KG1 (cell line): Measurements from ENCODE around the gene MATN1.
"Not testable (repeated sequence)": the region's sequence is repeated elsewhere in the genome, so short reads cannot be mapped to it uniquely, and the experiment has no call there.

ENCODE experiments used
- DNase-seq: peaks from one replicate; lab custom pipeline; 2025; lab: John Stamatoyannopoulos, UW

The MATN1 gene

GRCh38 chr1:30723331-30723755 lies at the start of gene MATN1:
MATN1 (minus strand) TSS chr1:30723585; CDS start chr1:30723551, 34 bp downstream.
- DNase-seq: no peak

GRCh38 chr1:30771005-30771404 lies 47.6 kb upstream of the MATN1 start:
- DNase-seq: no peak

- DNase-seq: no peak
These were observed 46.8 kb upstream of the MATN1 start for GRCh38 chr1:30770150-30770549.

GRCh38 chr1:30768830-30769718 lies 45.7 kb upstream of the MATN1 start:
- no peak for DNase-seq

- no peak for DNase-seq
These were observed 44.9 kb upstream of the MATN1 start for GRCh38 chr1:30768159-30768829.

GRCh38 chr1:30766948-30767347 lies 43.6 kb upstream of the MATN1 start:
- DNase-seq: not testable (repeated sequence)

- no peak for DNase-seq
These were observed 42.4 kb upstream of the MATN1 start for GRCh38 chr1:30765556-30766434.

- no peak for DNase-seq
These were observed 41.7 kb upstream of the MATN1 start for GRCh38 chr1:30764939-30765555.

- no peak for DNase-seq
These were observed 41.0 kb upstream of the MATN1 start for GRCh38 chr1:30764396-30764795.

- DNase-seq: no peak
These were observed 40.4 kb upstream of the MATN1 start for GRCh38 chr1:30763651-30764248.

- no peak for DNase-seq
These were observed 39.7 kb upstream of the MATN1 start for GRCh38 chr1:30762930-30763650.

- DNase-seq: no peak
These were observed 39.0 kb upstream of the MATN1 start for GRCh38 chr1:30762152-30762929.

- no peak for DNase-seq
These were observed 38.2 kb upstream of the MATN1 start for GRCh38 chr1:30761381-30762151.

- DNase-seq: peak; percentile 31
These were observed 37.4 kb upstream of the MATN1 start for GRCh38 chr1:30760596-30761324.

GRCh38 chr1:30759718-30760281 lies 36.4 kb upstream of the MATN1 start:
- no peak for DNase-seq

GRCh38 chr1:30758785-30759380 lies 35.5 kb upstream of the MATN1 start:
- no peak for DNase-seq

GRCh38 chr1:30758121-30758688 lies 34.8 kb upstream of the MATN1 start:
- no peak for DNase-seq
